HPDE6-E6E7 (cell line): ENCODE results near the gene LCLAT1.

Source experiments
- DNase-seq: peaks from one replicate; pipeline ENCODE4 v3.0.0; 2011; ENCODE audit warnings: missing footprints; ENCODE audit errors: extremely low spot score

Gene LCLAT1

GRCh38 chr2:30514848-30515435 is 67.9 kb downstream of the LCLAT1 start:
- no peak for DNase-seq

- DNase-seq = no peak
Observed at GRCh38 chr2:30516166-30516565, 69.1 kb downstream of the LCLAT1 start.

- DNase-seq = no peak
Observed at GRCh38 chr2:30519796-30520195, 72.8 kb downstream of the LCLAT1 start.

GRCh38 chr2:30522421-30522820 is 75.4 kb downstream of the LCLAT1 start:
- DNase-seq = no peak

- no peak for DNase-seq
Observed at GRCh38 chr2:30527411-30527810, 80.4 kb downstream of the LCLAT1 start.

GRCh38 chr2:30527859-30528258 is 80.8 kb downstream of the LCLAT1 start:
- DNase-seq = no peak

- no peak for DNase-seq
Observed at GRCh38 chr2:30530346-30530745, 83.3 kb downstream of the LCLAT1 start.

GRCh38 chr2:30541680-30542079 is 94.6 kb downstream of the LCLAT1 start:
- no peak for DNase-seq

- no peak for DNase-seq
Observed at GRCh38 chr2:30545875-30546274, 98.8 kb downstream of the LCLAT1 start.

GRCh38 chr2:30548386-30548785 is 101.3 kb downstream of the LCLAT1 start:
- DNase-seq = no peak

GRCh38 chr2:30549096-30549495 is 102.0 kb downstream of the LCLAT1 start:
- DNase-seq = no peak

GRCh38 chr2:30559544-30560275 is 112.7 kb downstream of the LCLAT1 start:
- no peak for DNase-seq

- DNase-seq = no peak
Observed at GRCh38 chr2:30561349-30561748, 114.3 kb downstream of the LCLAT1 start.

- no peak for DNase-seq
Observed at GRCh38 chr2:30565851-30566358, 118.9 kb downstream of the LCLAT1 start.

- no peak for DNase-seq
Observed at GRCh38 chr2:30566631-30567030, 119.6 kb downstream of the LCLAT1 start.

GRCh38 chr2:30567317-30567716 is 120.3 kb downstream of the LCLAT1 start:
- no peak for DNase-seq

- no peak for DNase-seq
Observed at GRCh38 chr2:30569946-30570345, 122.9 kb downstream of the LCLAT1 start.

GRCh38 chr2:30577151-30577550 is 130.1 kb downstream of the LCLAT1 start:
- no peak for DNase-seq

- no peak for DNase-seq
Observed at GRCh38 chr2:30580391-30580790, 133.3 kb downstream of the LCLAT1 start.

- no peak for DNase-seq
Observed at GRCh38 chr2:30582521-30582920, 135.5 kb downstream of the LCLAT1 start.

- no peak for DNase-seq
Observed at GRCh38 chr2:30583204-30583749, 136.2 kb downstream of the LCLAT1 start.

- DNase-seq = no peak
Observed at GRCh38 chr2:30584116-30584515, 137.1 kb downstream of the LCLAT1 start.

GRCh38 chr2:30588994-30589393 is 141.9 kb downstream of the LCLAT1 start:
- no peak for DNase-seq
